GM21423 (cell line): Measurements from ENCODE around the gene CATSPER1.
A peak's percentile ranks its signal among the peaks of the same experiment; 100 is the strongest.

Source experiments
- ATAC-seq: cut with Tn5 transposase; IDR thresholded peaks from one replicate; pipeline ENCODE4 v1.9.1; 2021; ENCODE audit warnings: mild to moderate bottlenecking, moderate library complexity; ENCODE audit not compliant: unreplicated experiment

CATSPER1 gene

DNA sequence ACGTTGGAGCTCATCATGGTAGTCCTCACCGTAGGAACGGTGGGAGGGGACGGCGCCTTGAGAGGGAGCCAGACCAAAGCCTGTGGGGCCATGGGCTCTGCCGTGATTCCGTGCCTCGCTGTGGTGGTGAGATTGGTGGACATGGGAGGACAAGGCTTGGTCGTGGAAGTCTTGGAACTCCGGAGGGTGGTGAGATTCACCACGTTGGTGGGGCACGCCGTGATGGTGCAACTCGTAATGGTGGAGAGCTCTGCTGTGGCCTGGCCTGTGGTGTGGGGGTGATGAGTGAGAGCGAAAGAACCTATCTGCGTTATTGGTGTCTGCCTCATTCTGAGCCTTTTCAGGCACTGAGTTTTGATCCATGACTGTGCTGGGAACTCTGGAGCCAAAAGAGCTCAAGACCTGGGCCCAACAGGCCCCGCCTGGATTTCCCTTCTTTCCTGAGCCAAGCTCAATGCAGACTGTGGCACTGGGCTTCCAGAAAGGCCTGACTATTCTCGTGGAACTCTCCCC is at the start of gene CATSPER1:
Gene CATSPER1 (minus strand): TSS at position 463 of the 513 bp plus-strand sequence. CDS start 100 bp downstream, at position 363.
- no peak for ATAC-seq

DNA sequence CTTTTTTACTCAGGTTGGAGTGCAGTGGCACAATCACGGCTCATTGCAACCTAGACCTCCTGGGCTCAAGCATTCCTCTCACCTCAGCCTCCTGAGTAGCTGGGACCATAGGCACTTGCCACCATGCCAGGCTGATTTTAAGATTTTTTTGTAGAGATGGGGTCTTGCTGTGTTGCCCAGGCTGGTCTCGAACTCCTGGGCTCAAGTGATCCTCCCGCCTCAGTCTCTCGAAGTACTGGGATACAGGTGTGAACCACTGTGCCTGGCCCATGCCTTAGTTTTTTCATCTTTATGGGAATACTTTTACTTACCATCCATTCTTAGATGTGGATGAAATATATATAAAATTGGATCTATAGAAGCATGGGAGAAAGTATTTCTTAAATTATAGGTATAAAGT is 49.0 kb upstream of the CATSPER1 start:
- no peak for ATAC-seq

DNA sequence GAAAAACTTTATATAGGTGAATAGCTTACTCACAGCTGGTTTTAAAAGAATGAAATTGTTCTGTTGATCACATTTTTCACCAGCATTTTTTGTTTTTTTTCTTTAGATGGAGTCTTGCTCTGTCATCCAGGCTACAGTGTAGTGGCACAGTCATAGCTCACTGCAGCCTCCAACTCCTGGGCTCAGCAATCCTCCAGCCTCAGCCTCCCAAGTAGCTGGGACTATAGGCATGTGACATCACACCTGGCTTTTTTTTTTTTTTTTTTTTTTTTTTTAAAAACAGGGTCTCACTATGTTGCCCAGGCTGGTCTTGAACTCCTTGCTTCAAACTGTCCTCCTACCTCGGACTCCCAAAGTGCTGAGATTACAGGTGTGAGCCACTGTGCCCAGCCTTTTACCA is 47.4 kb upstream of the CATSPER1 start:
- no peak for ATAC-seq

DNA sequence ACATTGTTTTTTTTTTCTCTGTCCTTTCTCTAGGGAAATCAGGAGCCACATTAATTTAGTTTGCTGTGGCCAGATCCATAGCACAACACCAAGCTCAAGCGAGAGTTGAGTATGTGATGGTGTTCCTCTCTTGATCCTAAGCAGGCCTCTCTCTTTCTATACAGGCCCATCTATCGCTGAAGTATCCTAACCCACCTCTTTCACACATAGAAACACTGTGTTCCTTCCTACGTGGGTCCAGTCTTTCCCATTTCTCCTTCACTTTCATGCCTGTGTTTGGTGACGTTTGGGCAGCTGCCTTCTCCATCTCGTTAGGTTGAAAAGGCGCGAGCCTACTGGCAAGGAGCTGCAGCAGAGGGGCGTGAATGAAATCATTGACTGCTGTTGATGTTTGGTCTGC is 46.2 kb upstream of the CATSPER1 start:
- ATAC-seq: no peak

DNA sequence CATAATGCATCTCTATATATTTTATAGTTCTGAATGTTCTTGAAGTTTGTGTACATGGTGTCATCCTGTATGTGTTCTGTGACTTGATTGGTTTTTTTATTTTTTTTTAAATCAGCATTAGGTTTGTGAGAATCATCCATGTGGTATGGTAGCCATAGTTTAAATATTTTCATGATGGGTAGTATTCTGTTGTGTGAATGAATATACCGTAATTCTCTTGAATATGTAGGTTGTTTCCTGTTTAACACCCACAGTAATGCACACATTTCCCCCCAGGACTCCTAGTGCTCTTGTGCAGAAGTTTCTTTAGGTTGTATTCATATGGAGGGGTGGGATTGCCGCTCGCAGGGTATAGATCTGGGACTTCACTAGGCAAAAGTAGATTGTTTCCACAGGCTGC is 45.8 kb upstream of the CATSPER1 start:
- ATAC-seq: no peak

DNA sequence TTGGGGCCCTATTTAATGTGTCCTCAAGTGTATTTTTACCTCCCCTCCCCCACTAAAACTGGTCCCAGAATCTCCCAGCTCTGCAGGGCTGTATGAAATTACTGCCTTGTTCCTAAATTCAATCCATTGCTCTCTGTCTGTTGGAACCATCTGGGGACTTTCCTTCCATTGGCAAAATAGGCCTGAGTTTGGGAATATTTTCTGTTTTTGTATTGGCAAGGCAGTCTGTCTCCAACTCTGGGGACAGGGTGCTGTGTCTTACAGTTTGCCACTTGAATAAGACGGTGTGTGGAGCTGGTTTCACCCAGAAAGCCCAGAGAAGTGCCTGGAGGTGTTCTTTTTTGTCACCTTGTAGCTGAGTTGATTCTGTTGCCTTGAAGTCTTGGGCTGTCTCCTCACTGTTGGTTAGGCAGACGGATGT is 45.1 kb upstream of the CATSPER1 start:
- ATAC-seq: no peak

DNA sequence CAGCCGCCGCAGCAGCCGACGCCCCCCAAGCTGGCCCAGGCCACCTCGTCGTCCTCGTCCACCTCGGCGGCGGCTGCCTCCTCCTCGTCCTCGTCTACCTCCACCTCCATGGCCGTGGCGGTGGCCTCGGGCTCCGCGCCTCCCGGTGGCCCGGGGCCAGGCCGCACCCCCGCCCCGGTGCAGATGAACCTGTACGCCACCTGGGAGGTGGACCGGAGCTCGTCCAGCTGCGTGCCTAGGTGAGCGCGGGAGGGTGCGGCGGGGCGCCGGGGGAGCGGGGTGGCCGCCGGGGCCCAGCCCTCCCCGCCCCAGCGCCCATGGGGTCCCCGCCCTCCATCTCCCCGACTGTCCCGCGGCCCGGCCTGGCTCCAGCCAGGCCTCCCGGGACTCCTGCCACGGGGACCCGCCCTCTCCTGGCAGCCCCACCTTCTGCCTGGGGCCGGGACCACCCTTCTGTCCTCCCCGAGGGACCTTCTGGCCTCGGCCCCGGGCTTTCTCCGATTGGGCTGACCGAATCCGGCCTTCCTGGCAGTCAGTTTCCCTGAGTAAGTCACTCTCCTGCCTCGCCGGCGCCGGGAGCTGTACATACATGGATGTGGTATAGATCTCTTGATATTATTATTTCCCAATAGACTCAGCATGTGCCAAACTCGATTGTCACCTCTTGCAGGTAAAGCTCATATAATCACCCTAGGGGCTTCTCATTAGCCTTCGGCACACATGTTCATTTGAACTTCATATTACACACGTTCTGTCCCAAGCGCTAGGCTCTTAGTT is 44.5 kb upstream of the CATSPER1 start:
- peak; percentile 11 for ATAC-seq

DNA sequence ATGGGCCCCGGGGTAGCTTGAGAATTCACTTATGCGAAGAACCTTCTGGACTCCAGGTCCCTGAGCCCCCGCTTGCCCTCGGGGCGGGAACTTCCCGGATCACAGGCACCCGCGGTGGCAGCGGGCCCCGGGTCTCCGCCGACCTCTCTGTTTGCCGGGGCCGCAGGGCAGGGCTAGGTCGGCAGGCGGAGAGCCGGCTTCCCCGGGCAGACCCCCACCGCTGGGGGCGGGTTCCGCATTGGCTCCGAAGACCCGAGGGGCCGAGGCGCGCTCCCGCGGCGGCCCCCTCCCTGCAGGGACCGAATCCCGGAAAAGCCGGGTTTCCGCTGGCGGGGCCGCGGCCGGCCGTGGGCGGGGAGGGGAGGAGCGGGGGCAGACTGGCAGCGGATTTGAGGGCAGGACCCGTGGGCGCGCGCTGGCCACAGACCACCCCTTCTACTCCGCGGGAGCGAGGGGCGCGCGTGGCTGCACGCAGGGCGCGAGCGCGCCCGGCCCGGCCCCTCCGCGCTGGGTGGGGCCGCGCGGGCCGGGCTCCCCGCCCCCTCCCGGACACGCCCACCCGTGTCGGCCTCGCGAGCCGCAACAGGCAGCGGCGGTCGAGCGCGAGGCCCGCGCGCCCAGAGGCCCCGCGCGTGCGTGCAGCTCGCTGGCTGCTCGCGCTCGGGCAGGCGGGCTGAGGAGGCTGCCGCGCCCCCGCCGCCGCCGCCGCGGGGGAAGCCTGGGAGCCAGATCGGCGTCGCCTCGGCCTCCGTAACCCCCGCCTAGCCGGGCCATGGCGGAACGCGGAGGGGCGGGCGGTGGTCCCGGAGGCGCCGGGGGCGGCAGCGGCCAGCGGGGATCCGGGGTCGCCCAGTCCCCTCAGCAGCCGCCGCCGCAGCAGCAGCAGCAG is 43.7 kb upstream of the CATSPER1 start, which contains the start of gene PACS1:
Gene PACS1 (plus strand): TSS at position 558 of the 889 bp plus-strand sequence. CDS start 215 bp downstream, at position 773.
- ATAC-seq: peak; percentile 51

DNA sequence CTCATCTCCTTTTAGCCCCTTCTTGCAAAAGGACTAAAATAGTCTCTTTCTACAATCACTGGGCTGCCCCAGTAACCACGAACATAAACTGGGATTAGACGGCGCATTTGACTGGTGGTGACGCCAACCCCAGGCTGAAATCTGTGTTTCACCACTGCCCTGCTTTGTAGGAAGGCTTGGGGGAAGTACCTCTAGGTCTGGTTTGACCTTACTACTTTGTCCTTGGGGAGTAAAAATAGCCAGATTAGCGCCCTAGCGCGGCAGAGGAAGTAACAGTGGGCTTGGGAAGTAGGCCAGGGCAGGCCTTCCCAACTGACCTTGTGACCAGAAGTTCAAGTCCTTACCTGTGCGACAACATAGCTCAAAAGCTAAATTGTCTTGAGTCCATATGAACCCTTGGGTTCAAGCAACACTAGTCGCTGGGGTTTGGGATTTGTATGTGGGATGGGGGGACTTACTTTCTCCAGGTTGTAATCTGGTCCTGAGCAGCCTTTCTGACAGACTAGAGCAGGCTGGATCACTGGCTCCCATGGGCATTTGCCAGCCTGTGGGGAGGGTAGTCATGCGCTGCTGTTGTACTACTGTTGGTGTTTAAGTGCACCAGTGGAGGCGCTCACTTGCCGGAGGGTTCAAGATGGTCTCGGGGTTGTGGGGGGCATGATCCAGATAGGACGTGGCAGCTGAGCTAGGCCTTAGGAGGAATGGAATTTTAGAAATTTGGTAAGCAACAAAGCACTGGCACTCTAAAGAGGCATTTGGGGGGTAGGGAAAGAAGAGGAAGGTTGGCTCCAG is 42.8 kb upstream of the CATSPER1 start:
- peak; percentile 7 for ATAC-seq

DNA sequence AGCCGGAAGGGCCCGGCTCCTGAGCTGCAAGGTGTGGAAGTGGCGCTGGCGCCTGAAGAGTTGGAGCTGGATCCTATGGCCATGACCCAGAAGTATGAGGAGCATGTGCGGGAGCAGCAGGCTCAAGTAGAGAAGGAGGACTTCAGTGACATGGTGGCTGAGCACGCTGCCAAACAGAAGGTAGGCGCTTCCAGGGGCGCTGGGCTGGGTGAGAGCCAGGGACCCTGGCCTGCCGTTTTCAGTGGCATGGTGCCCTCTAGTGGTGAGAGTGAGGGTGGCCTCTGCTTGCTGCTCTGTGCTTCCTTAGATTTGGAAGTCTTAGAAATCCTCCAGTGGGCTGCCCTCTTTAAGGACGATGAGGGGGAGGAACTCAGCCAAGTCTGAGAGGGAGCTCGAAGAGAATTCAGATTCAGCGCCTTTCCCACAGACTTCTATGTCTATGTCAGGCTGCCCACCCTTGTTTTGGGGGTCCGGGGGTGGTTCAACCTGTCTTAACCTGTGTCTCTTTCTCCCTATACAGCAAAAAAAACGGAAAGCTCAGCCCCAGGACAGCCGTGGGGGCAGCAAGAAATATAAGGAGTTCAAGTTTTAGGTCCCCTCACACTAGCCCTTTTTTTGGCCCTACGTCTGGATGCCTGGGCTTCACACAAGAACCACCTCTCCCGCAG is 42.0 kb upstream of the CATSPER1 start:
- ATAC-seq: no peak

DNA sequence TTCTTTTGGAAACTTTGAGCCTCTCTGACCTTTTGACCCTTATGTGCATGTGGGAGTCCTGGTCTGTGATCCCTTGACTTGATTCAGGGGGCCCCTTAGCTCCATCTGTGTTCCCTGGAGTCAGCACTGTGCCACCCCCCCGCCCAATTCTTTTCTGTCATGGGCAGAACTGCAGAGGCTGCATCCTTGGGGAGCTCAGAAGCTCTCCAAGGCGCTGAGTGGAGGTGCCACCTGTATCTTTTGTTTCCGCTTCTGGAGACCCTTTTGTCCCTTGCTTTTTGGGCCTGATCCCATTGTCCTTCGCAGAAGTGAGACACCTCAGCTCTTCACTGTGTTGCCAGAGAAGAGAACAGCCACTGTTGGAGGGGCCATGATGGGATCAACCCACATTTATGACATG is 41.4 kb upstream of the CATSPER1 start:
- no peak for ATAC-seq

DNA sequence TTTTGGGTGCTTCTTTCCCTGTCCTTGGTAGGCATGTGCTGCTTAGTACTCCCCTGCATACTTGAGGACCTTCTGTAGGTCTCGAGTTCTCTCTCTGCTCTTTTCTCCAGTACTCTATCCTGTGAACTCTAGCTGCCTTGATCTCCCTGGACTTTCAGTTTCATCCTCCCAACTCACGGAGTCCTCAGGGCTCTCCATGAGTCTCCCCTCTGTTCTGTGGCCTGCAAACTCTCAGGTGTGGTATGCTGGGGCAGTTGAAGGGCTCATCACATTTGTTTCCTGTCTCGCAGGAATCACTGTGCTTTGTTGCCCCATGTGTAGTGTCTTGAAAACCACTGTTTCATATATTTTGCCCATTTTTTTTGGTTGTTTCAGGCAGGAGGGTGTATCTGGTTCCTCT is 40.5 kb upstream of the CATSPER1 start:
- ATAC-seq: no peak

DNA sequence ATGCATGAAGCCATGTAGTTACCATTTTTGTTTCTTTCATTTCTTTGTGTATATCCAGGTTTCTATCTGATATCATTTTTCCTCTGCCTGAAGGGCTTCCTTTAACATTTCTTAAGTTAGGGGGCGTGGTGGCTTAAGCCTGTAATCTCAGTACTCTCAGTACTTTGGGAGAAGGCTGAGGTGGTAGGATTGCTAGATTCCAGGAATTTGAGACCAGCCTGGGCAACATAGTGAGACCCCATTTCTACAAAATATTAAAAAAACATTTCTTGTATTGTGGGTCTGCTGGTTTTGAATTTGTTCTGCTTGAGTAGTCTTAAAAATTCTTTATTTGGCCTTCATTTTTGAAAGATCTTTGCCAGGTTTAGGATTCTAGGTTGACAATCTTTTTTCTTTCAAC is 38.3 kb upstream of the CATSPER1 start:
- no peak for ATAC-seq

DNA sequence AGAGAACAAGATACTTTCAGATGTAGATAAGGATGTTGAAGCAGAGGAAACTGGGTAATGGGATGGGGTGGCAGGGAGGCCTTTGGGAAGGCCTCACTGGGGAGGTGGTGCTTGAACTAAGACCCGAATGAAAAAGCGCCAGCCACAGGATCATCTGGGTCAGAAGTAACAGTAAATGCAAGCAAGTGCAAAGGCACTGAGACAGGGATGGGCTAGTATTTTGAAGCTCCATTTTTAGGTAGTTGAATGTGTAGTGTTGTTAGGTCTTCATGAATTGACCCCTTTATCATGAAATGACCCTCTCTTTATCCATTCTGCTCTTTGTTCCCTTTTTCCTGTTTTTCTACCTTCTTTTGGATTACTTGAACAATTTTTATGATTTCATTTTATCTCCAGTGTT is 37.6 kb upstream of the CATSPER1 start:
- ATAC-seq: no peak

DNA sequence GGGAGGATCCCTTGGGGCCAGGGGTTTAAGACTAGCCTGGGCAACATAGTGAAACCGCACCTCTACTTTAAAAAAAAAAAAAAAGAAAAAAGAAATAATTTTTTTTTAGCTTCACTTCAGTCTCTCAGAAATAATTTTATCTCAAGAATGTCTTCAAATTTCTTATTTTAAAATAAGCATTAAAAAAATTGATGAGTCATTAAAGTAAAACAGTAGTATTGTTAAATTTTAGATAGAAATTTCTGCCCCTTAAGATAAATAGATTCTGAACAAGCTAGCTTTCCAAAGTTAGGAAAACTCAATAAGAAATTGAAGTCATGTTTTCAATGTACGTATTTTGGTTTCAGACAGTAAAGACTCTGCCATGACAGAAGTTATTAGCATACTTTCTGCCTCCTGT is 36.1 kb upstream of the CATSPER1 start:
- ATAC-seq: no peak

DNA sequence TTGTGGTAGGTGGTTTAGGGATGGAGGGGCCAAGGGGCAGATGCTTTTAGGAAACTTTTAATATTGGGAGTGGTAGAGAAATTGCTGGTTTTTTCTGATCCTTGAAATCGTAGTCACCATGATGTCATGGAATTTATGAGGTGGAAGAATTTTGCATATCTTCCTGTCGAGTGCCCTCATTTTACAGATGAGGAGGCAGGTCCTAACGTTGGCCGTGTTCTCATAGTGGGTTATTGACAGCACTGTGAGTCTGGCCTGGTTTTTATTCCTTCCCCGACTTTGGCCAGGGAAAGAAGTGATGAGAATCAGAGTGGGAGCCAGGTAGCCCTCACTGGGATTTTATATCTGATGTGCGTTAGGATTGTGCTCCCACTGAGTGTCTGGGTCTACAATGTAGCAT is 35.0 kb upstream of the CATSPER1 start:
- no peak for ATAC-seq

DNA sequence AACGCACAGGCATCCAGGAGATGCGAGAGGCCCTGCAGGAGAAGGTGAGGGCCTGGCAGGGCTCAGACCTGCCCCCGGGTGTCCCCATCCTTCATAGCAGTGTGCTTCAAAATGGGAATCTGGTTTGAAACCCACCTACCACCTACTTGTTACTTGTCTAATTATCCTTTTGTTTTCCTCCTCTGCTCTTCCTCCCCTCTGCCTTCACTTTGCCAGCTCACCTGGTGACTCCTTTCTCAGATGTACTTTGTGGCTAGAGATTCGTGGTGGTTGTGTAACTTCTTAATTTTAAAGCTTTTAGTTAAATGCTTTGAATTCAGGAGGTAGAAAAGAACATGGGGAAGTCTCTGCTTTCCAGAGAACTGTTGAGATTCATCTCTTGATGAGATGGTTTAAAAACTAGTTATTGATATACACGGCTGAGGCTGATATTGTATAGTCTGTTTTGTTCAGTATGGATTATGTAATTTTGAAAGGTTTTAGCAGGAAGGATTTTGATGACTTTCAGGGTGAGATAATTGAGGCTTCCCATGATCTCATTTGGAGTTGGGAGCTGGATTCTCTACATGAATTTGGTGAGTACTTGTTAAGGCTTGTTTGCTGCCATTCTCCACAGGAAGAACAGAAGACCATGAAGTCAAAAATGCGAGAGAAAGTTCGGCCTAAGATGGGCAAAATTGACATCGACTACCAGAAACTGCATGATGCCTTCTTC is 33.8 kb upstream of the CATSPER1 start:
- ATAC-seq: no peak

DNA sequence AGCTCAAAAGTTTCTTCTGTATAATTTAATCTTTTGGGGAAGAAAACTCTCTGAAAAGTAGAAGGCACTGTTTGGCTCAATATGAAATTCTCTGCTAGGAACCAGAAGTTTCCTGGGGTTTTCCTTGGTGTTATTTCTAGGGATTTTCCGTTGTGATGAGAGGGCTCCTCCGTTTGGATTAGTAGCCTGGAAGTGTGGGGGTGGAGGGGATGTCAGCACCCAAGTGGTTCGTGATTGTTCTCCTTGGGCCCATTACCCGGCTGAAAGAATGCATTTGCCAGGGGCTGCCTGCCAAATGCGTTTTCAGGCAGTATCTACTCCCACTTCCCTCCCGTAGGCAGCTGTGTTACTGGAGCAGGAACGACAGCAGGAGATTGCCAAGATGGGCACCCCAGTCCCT is 30.2 kb upstream of the CATSPER1 start:
- no peak for ATAC-seq

DNA sequence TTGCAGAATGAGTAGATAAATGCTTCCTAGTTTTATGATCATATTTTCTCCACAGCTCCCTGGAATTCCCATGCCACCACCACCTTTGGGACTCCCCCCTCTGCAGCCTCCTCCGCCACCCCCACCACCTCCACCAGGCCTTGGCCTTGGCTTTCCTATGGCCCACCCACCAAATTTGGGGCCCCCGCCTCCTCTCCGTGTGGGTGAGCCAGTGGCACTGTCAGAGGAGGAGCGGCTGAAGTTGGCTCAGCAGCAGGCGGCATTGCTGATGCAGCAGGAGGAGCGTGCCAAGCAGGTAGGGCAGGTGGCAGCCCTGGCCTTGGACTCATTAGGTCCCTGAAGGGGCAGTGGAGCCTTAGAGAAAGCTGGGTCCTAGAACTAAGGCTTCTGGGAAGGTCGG is 28.7 kb upstream of the CATSPER1 start:
- no peak for ATAC-seq

DNA sequence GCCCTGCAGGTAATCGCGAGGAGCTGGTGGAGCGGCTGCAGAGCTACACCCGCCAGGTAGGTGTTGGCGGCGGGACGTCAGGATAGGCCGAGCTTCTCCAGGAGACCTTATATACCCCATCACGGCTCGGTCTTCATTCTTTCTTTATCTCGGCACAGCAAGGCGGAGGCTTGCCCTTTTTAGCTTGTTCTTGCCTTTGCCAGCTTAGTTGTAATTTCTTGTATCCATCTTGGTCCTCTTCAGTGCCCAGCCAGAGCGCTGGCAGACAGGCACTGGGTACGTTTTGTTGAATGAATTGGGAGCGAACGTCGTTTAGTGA is 26.3 kb upstream of the CATSPER1 start:
- no peak for ATAC-seq
